A549 (cell line): ENCODE measurements around the gene SUPT7L. TPM values are rescaled to one million over a fixed set of nuclear protein-coding genes. Genes with fewer than 3 reads are reported as not detected.

Experiments used
- ATAC-seq, 2 experiments: fragments of 200-7000 bp in 1 of 2; fragments of >200 bp in 1 of 2; cut with Nextera tagmentation in 1 of 2; cut with Tn5 transposase in 1 of 2; 3 replicates each; pipeline versions ENCODE4 v1.8.0 to v1.9.1; 2018 to 2020; ENCODE audit warnings: mild to moderate bottlenecking in 1 of 2, moderate library complexity in 1 of 2
- CTCF ChIA-PET: fragments of 300-600 bp; sonication (Branson Sonifier 250); formaldehyde crosslinking; extraction: SDS; loops from one replicate; lab custom pipeline; 2021; ENCODE audit warnings: antibody characterized with exemption, inconsistent platforms; lab: Yijun Ruan, JAX
- POLR2A ChIA-PET: fragments of 350-600 bp; formaldehyde crosslinking; extraction: SDS; loops from one replicate; lab custom pipeline; 2021; ENCODE audit warnings: antibody characterized with exemption, inconsistent platforms; lab: Yijun Ruan, JAX
- DNase-seq, 2 experiments: peaks; one replicate each; pipeline versions ENCODE4 v3.0.0 to v3.0.0-alpha.2; 2011 to 2016; ENCODE audit warnings: low read depth in 1 of 2, low spot score in 1 of 2
- FAIRE-seq: peaks from 2 replicates; lab custom pipeline; 2011; peaks lifted over from hg19 to GRCh38; lab: Jason Lieb, UNC
- H3K27ac ChIP-seq, 2 experiments: fragments of >200 bp; sonication (Bioruptor Twin); formaldehyde crosslinking; 3 replicates each; pipeline ENCODE4 v1.5.1; 2016 to 2017
- H3K4me1 ChIP-seq: fragments of >200 bp; sonication (Bioruptor Twin); formaldehyde crosslinking; 3 replicates; pipeline ENCODE4 v1.6.1; 2016
- H3K4me2 ChIP-seq: fragments of >200 bp; sonication (Bioruptor Twin); formaldehyde crosslinking; 3 replicates; pipeline ENCODE4 v1.6.1; 2016
- H3K4me3 ChIP-seq: fragments of >200 bp; sonication (Bioruptor Twin); formaldehyde crosslinking; 3 replicates; pipeline ENCODE4 v1.5.1; 2016
- H3K9me3 ChIP-seq: fragments of >200 bp; sonication (Bioruptor Twin); formaldehyde crosslinking; 3 replicates; pipeline ENCODE4 v1.6.1; 2016
- ATOH8 ChIP-seq: fragments of 250-450 bp; sonication (Bioruptor Pico); IDR thresholded peaks from 2 replicates; pipeline ENCODE4 v1.5.0; 2020; ENCODE audit warnings: low read depth, mild to moderate bottlenecking, moderate library complexity
- CBX8 ChIP-seq: fragments of 200-600 bp; sonication (generic); IDR thresholded peaks from 2 replicates; pipeline ENCODE4 v1.6.1; 2016
- EHF ChIP-seq: fragments of 250-450 bp; sonication (Bioruptor Pico); IDR thresholded peaks from 2 replicates; pipeline ENCODE4 v1.5.0; 2020; ENCODE audit warnings: mild to moderate bottlenecking
- HMGXB4 ChIP-seq: fragments of 250-450 bp; sonication (Bioruptor Pico); IDR thresholded peaks from 2 replicates; pipeline ENCODE4 v1.5.0; 2021; ENCODE audit warnings: mild to moderate bottlenecking, moderate library complexity, borderline replicate concordance
- HOXA7 ChIP-seq: fragments of 250-450 bp; sonication (Bioruptor Pico); IDR thresholded peaks from 2 replicates; pipeline ENCODE4 v1.5.0; 2020; ENCODE audit warnings: mild to moderate bottlenecking, moderate library complexity
- JUNB ChIP-seq: fragments of >200 bp; sonication (Bioruptor Twin); formaldehyde crosslinking; IDR thresholded peaks from 2 replicates; pipeline ENCODE4 v1.6.1; 2016
- KDM1A ChIP-seq: fragments of 200-600 bp; sonication (generic); IDR thresholded peaks from 2 replicates; pipeline ENCODE4 v1.6.1; 2016; ENCODE audit warnings: low read depth, mild to moderate bottlenecking
- MYC ChIP-seq: IDR thresholded peaks from 2 replicates; pipeline ENCODE4 v1.6.1; 2012; ENCODE audit warnings: mild to moderate bottlenecking, inconsistent platforms, low read length, improper control_type of control experiment, borderline replicate concordance
- NFE2L2 ChIP-seq: fragments of 150-350 bp; conservative IDR thresholded peaks from 2 replicates; pipeline ENCODE4 v1.6.1; 2014; ENCODE audit warnings: low read length
- NPAS2 ChIP-seq: fragments of 250-450 bp; sonication (Bioruptor Pico); IDR thresholded peaks from 2 replicates; pipeline ENCODE4 v1.8.0; 2022; ENCODE audit warnings: mild to moderate bottlenecking, moderate library complexity, borderline replicate concordance
- NR3C1 ChIP-seq: fragments of >200 bp; sonication (Bioruptor Twin); formaldehyde crosslinking; IDR thresholded peaks from 3 replicates; pipeline ENCODE4 v1.6.1; 2017
- POLR2AphosphoS2 ChIP-seq: conservative IDR thresholded peaks from 2 replicates; pipeline ENCODE4 v1.6.1; 2012; ENCODE audit warnings: low read length, improper control_type of control experiment, inconsistent platforms
- RCOR1 ChIP-seq: fragments of 150-350 bp; IDR thresholded peaks from 2 replicates; pipeline ENCODE4 v1.6.1; 2014; ENCODE audit warnings: antibody characterized with exemption, low read length, low read depth
- RNF2 ChIP-seq: fragments of 200-600 bp; sonication (generic); IDR thresholded peaks from 2 replicates; pipeline ENCODE4 v1.6.1; 2016; ENCODE audit warnings: low read depth, mild to moderate bottlenecking, antibody characterized with exemption, moderate library complexity, borderline replicate concordance
- SMC3 ChIP-seq: fragments of >200 bp; sonication (Bioruptor Twin); formaldehyde crosslinking; IDR thresholded peaks from 3 replicates; pipeline ENCODE4 v1.6.1; 2018; ENCODE audit warnings: inconsistent platforms
- TFCP2L1 ChIP-seq: fragments of 250-450 bp; sonication (Bioruptor Pico); IDR thresholded peaks from 2 replicates; pipeline ENCODE4 v1.5.0; 2021; ENCODE audit warnings: mild to moderate bottlenecking
- TP53 ChIP-seq: fragments of 250-450 bp; sonication (Bioruptor Pico); IDR thresholded peaks from 2 replicates; pipeline ENCODE4 v1.5.0; 2021; ENCODE audit warnings: mild to moderate bottlenecking, moderate library complexity
- USF2 ChIP-seq: fragments of 450-650 bp; IDR thresholded peaks from 2 replicates; pipeline ENCODE4 v1.6.1; 2014; ENCODE audit warnings: antibody characterized with exemption
- ZSCAN20 ChIP-seq: fragments of 250-450 bp; sonication (Bioruptor Pico); IDR thresholded peaks from 2 replicates; pipeline ENCODE4 v1.8.0; 2022; ENCODE audit warnings: mild to moderate bottlenecking, moderate library complexity
- WGBS: methylation state at CpG from one replicate; pipeline ENCODE4 v1.1.6; 2017; ENCODE audit errors: missing lambda C conversion rate; 5-methylcytosine and 5-hydroxymethylcytosine counted together
- polyA plus RNA-seq, 4 experiments: library from polyadenylated mRNA; depleted of rRNA in 3 of 4; stranded (reverse); fragments of >200 nt; fragmentation: RNase III in 1 of 4; extraction: RNeasy Plus Mini Kit Qiagen cat#74134 plus additional on column Dnase treatment in 1 of 4; gene quantifications; 2 replicates in 3 of 4; 3 replicates in 1 of 4; pipeline ENCODE4 v1.2.3, GENCODE V29; 2011 to 2017
- TF ChIP-seq, protein P1 (sequence below): IDR thresholded peaks from 2 replicates; pipeline ENCODE4 v1.6.1; 2012

The SUPT7L gene
- polyA plus RNA-seq, 2 of the 4 experiments (the other 2 are of a cell fraction): 39.5 to 67.0 TPM

DNA sequence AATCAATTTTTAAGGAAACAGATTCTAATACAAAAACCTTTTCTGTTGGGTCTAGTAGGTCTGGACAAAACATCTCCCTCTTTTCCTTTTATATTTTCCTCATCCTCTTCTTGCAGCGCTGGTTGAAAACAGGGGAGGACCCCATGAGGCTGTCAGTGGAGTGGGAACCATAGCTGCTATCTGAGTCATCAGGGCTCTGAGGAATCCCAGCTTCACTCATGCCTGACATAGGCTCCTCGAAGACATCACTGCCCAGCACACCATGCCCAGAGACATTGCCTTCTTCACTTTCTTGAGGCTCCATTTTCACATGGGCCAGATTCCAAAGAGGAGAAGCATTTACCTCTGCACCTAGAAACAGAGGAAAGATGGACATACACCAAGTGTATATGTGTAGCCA, 10.0 kb downstream of the SUPT7L start:
- H3K4me1 ChIP-seq: peaks cover 6% of the 10 kb centered on the region; the same call in 2 of the 3 replicates
- FAIRE-seq (no peak), DNase-seq (no peak), ATAC-seq (peak in 1 of 2 experiments; percentile 48; a peak in 3 of 6 replicates)
- no peaks in the 10 kb centered on the region for H3K9me3 ChIP-seq
- CTCF ChIA-PET: interaction anchor here (3.9 kb wide), 1 partner anchor 30 kb away, joined by 26 read pairs; no protein-coding TSS in a partner anchor
- 68% methylated on average over 2 of the region's 2 CpGs for WGBS
- no peak overlapping the region for H3K4me3 ChIP-seq
- no peak for TF ChIP-seq KDM1A
- no peak for TF ChIP-seq ZSCAN20 (CRISPR knock-in tag)
- no peak for TF ChIP-seq RCOR1
- no peak for TF ChIP-seq TP53 (CRISPR knock-in tag)
- no peak for TF ChIP-seq TFCP2L1 (CRISPR knock-in tag)
- H3K4me2 ChIP-seq: no peak overlapping the region
- H3K27ac ChIP-seq: no peak overlapping the region
- POLR2A ChIA-PET: interaction anchor here (0.9 kb wide), 1 partner anchor 24 kb away, joined by 3 read pairs; the partner anchor contains the start of gene GPN1

DNA sequence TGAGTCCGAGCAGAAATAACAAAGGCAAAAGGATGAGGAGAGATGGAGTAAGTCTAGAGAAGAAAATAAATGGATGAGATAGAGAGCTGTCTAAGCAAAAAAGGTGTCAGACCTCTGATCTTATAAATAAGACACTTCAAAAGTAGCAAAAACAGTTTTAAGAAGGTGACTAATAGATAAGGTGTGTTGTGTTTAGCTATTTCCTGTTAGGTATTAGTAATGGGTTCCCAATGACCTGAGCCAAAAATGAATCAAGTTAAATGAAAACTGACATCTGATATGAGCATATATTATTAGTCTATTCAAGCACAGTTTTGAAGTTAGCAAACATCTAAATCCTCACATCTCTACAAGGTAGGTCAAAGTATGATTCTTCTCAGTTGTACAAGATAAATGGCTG, 10.6 kb downstream of the SUPT7L start:
- DNase-seq (no peak), FAIRE-seq (no peak), ATAC-seq (no peak)
- no peak overlapping the region for H3K4me2 ChIP-seq
- POLR2A ChIA-PET: interaction anchor here (0.9 kb wide), 1 partner anchor 24 kb away, joined by 3 read pairs; the partner anchor contains the start of gene GPN1
- no peaks in the 10 kb centered on the region for H3K9me3 ChIP-seq
- H3K27ac ChIP-seq: no peak overlapping the region
- 91% methylated on average over 1 of the region's 1 CpG for WGBS
- CTCF ChIA-PET: interaction anchor here (1.0 to 3.9 kb wide), 2 partner anchors 30 kb away, joined by 3 to 26 read pairs; no protein-coding TSS in a partner anchor
- H3K4me1 ChIP-seq: peaks cover 6% of the 10 kb centered on the region; the same call in 2 of the 3 replicates
- H3K4me3 ChIP-seq: no peak overlapping the region
- TF ChIP-seq HMGXB4: no peak
- no peak for TF ChIP-seq ATOH8 (CRISPR knock-in tag)
- TF ChIP-seq NPAS2: no peak
- TF ChIP-seq MYC: no peak
- TF ChIP-seq, protein P1, sequence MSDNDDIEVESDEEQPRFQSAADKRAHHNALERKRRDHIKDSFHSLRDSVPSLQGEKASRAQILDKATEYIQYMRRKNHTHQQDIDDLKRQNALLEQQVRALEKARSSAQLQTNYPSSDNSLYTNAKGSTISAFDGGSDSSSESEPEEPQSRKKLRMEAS: no peak
- no peak for TF ChIP-seq HOXA7 (CRISPR knock-in tag)
- TF ChIP-seq JUNB: no peak
- no peak for TF ChIP-seq POLR2AphosphoS2
- TF ChIP-seq USF2: no peak
- TF ChIP-seq NFE2L2: no peak

GRCh38 chr2:27652341-27652740, 11.1 kb downstream of the SUPT7L start:
- ATAC-seq: no peak
- DNase-seq: no peak
- Histone ChIP-seq H3K4me2 (no peak overlapping the region), H3K4me3 (no peak overlapping the region), H3K27ac (no peak overlapping the region), H3K9me3 (no peaks in the 10 kb centered on the region), H3K4me1 (peaks cover 6% of the 10 kb centered on the region; the same call in 2 of the 3 replicates)
- ChIA-PET CTCF (interaction anchor here (1.0 kb wide), 1 partner anchor 31 kb away, joined by 3 read pairs; no protein-coding TSS in a partner anchor), POLR2A (no interaction called here)
- TF ChIP-seq HOXA7 (CRISPR knock-in tag): no peak
- TF ChIP-seq CBX8: no peak
- TF ChIP-seq RNF2: no peak
- TF ChIP-seq NPAS2: no peak
- TF ChIP-seq NFE2L2: no peak
- TF ChIP-seq NR3C1: no peak
- TF ChIP-seq EHF: no peak
- no peak for TF ChIP-seq SMC3
- no peak for FAIRE-seq
